ENCODE measurements around the gene VEZT.

Gene VEZT

DNA sequence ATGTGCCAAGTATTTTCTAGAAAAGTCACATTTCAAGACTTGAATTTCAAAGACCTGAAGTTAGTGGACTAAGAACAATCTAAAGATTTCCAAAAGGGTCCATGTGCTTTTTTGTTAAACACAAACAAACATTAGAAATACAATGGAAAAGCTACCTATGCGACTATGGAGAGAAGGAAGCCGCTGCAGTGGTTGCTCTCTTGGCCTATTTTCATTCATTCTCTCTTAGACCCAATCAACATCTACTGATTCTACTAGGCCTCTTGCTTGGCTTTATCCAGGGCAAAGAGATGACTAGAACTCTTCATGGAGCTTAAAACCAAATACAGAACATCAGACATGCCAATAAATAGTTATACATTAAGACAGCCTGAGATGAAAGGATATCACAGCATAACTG lies 10.2 kb upstream of the VEZT start:
- no peak for DNase-seq (ENCODE audit: extremely low read depth, insufficient read length)
- Histone ChIP-seq H3K36me3 (ENCODE audit: control insufficient read depth, insufficient read depth, low read length) (no peaks in the 10 kb centered on the region), H3K4me3 (replicated peaks; ENCODE audit: low read depth, low read length) (no peak overlapping the region), H3K27me3 (replicated peaks; ENCODE audit: control insufficient read depth, insufficient read depth, low read length) (no peaks in the 10 kb centered on the region)
- TF ChIP-seq, protein P1, sequence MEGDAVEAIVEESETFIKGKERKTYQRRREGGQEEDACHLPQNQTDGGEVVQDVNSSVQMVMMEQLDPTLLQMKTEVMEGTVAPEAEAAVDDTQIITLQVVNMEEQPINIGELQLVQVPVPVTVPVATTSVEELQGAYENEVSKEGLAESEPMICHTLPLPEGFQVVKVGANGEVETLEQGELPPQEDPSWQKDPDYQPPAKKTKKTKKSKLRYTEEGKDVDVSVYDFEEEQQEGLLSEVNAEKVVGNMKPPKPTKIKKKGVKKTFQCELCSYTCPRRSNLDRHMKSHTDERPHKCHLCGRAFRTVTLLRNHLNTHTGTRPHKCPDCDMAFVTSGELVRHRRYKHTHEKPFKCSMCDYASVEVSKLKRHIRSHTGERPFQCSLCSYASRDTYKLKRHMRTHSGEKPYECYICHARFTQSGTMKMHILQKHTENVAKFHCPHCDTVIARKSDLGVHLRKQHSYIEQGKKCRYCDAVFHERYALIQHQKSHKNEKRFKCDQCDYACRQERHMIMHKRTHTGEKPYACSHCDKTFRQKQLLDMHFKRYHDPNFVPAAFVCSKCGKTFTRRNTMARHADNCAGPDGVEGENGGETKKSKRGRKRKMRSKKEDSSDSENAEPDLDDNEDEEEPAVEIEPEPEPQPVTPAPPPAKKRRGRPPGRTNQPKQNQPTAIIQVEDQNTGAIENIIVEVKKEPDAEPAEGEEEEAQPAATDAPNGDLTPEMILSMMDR (IDR thresholded peaks at IDR 0.05; ENCODE audit: insufficient read depth, low read length, poor library complexity, severe bottlenecking): no peak

GRCh38 chr12:95208678-95209077 lies 8.9 kb upstream of the VEZT start:
- DNase-seq (ENCODE audit: extremely low read depth, insufficient read length): no peak
- no peaks in the 10 kb centered on the region for H3K27me3 ChIP-seq (replicated peaks; ENCODE audit: control insufficient read depth, insufficient read depth, low read length)
- H3K4me3 ChIP-seq (replicated peaks; ENCODE audit: low read depth, low read length): no peak overlapping the region
- H3K36me3 ChIP-seq (ENCODE audit: control insufficient read depth, insufficient read depth, low read length): no peaks in the 10 kb centered on the region
- TF ChIP-seq, protein P1 (IDR thresholded peaks at IDR 0.05; ENCODE audit: insufficient read depth, low read length, poor library complexity, severe bottlenecking): no peak

DNA sequence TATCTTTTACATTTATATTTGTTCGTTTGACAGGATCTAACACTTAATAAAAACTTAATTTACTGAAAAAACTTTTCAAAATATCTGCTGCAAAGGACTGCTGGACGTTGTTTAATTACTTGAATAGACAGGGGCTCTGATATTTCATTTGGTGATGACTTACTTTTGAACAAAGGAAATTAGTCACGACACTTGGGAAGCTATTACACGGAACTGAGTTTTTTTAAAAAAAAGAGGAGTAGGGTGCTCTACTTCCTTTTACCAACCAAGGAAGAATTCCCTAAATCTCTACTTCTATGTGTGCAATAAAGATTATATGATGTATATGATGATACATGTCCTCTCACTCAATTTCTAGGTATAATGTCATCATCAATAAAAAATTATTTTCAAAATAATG lies 5.0 kb upstream of the VEZT start:
- Histone ChIP-seq H3K27me3 (replicated peaks; ENCODE audit: control insufficient read depth, insufficient read depth, low read length) (no peaks in the 10 kb centered on the region), H3K36me3 (ENCODE audit: control insufficient read depth, insufficient read depth, low read length) (no peaks in the 10 kb centered on the region), H3K4me3 (replicated peaks; ENCODE audit: low read depth, low read length) (no peak overlapping the region; the same call in none of the 2 replicates)
- DNase-seq (ENCODE audit: extremely low read depth, insufficient read length): no peak
- TF ChIP-seq, protein P1 (IDR thresholded peaks at IDR 0.05; ENCODE audit: insufficient read depth, low read length, poor library complexity, severe bottlenecking): no peak

DNA sequence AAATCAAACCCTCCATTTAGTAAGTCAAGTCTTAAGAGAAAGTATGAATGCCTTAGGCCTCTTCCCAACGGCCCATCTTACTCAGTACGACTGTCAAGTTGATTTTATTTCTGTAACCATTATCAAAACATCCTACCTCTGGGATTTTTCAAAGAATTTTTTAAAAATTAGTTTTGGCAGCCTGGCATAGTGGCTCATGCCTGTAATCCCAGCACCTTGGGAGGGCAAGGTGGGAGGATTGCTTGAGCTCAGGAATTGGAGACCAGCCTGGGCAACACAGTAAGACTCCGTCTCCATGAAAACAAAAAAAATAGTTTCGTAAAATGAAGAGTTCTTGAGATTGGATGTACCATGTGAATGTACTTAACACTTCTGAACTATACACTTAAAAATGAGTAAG lies 4.5 kb upstream of the VEZT start:
- H3K27me3 ChIP-seq (replicated peaks; ENCODE audit: control insufficient read depth, insufficient read depth, low read length): no peaks in the 10 kb centered on the region
- no peak for DNase-seq (ENCODE audit: extremely low read depth, insufficient read length)
- TF ChIP-seq, protein P1 (IDR thresholded peaks at IDR 0.05; ENCODE audit: insufficient read depth, low read length, poor library complexity, severe bottlenecking): no peak
- peak overlapping the region; percentile 50 for H3K4me3 ChIP-seq (replicated peaks; ENCODE audit: low read depth, low read length)
- no peaks in the 10 kb centered on the region for H3K36me3 ChIP-seq (ENCODE audit: control insufficient read depth, insufficient read depth, low read length)

GRCh38 chr12:95213928-95214327 lies 3.7 kb upstream of the VEZT start:
- Histone ChIP-seq H3K36me3 (ENCODE audit: control insufficient read depth, insufficient read depth, low read length) (no peaks in the 10 kb centered on the region), H3K27me3 (replicated peaks; ENCODE audit: control insufficient read depth, insufficient read depth, low read length) (no peaks in the 10 kb centered on the region), H3K4me3 (replicated peaks; ENCODE audit: low read depth, low read length) (peak overlapping the region; percentile 50)
- TF ChIP-seq, protein P1 (IDR thresholded peaks at IDR 0.05; ENCODE audit: insufficient read depth, low read length, poor library complexity, severe bottlenecking): no peak
- DNase-seq (ENCODE audit: extremely low read depth, insufficient read length): no peak

DNA sequence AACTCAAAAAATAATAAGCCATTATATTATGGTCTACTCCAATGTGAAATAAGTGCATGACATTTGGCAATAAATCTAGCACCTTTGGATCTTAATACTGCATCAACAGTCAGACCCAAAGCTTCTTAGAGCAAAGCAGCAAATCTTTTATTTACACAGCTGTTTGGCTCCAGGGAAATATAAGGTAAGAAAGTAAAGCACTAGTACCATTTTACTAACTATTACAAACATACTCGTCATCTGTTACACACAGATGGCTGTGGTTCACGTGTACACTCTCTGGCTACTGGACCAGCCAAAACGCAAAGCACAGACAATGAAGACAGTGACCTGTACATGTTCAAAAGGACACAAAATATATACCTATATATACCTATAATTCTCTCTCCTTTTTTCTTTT lies 3.1 kb upstream of the VEZT start:
- DNase-seq (ENCODE audit: extremely low read depth, insufficient read length): no peak
- TF ChIP-seq, protein P1 (IDR thresholded peaks at IDR 0.05; ENCODE audit: insufficient read depth, low read length, poor library complexity, severe bottlenecking): no peak
- H3K4me3 ChIP-seq (replicated peaks; ENCODE audit: low read depth, low read length): peak overlapping the region; percentile 92
- no peaks in the 10 kb centered on the region for H3K36me3 ChIP-seq (ENCODE audit: control insufficient read depth, insufficient read depth, low read length)
- H3K27me3 ChIP-seq (replicated peaks; ENCODE audit: control insufficient read depth, insufficient read depth, low read length): no peaks in the 10 kb centered on the region

All from GM06990 (cell line).